NCI-H748 (cell line): ENCODE measurements around the gene DCD.
"Not testable (repeated sequence)": the region's sequence is repeated elsewhere in the genome, so short reads cannot be mapped to it uniquely, and the experiment has no call there.

Source experiments
- DNase-seq: peaks from one replicate; lab custom pipeline; 2025; ENCODE audit not compliant: unreplicated experiment; lab: John Stamatoyannopoulos, UW

Gene DCD

GRCh38 chr12:54654926-54655325 lies 6.8 kb upstream of the DCD start:
- DNase-seq: no peak

- no peak for DNase-seq
Measured at GRCh38 chr12:54653025-54653424, 4.9 kb upstream of the DCD start.

GRCh38 chr12:54650889-54651288 lies 2.7 kb upstream of the DCD start:
- no peak for DNase-seq

GRCh38 chr12:54650409-54650808 lies 2.2 kb upstream of the DCD start:
- DNase-seq: no peak

- no peak for DNase-seq
Measured at GRCh38 chr12:54649825-54650224, 1.7 kb upstream of the DCD start.

GRCh38 chr12:54641554-54641953 lies 6.6 kb downstream of the DCD start:
- no peak for DNase-seq

- no peak for DNase-seq
Measured at GRCh38 chr12:54641089-54641488, 7.1 kb downstream of the DCD start.

- DNase-seq: not testable (repeated sequence)
Measured at GRCh38 chr12:54639112-54639511, 9.1 kb downstream of the DCD start.

GRCh38 chr12:54634795-54635194 lies 13.4 kb downstream of the DCD start, which contains the start of gene LACRT:
TSS of gene LACRT (minus strand) at chr12:54634895. CDS start at chr12:54634841, 54 bp downstream.
- no peak for DNase-seq

- no peak for DNase-seq
Measured at GRCh38 chr12:54631988-54632728, 16.0 kb downstream of the DCD start.

GRCh38 chr12:54631551-54631950 lies 16.6 kb downstream of the DCD start:
- no peak for DNase-seq

- no peak for DNase-seq
Measured at GRCh38 chr12:54629925-54630324, 18.2 kb downstream of the DCD start.

- DNase-seq: no peak
Measured at GRCh38 chr12:54628186-54628846, 19.8 kb downstream of the DCD start.

GRCh38 chr12:54627304-54627703 lies 20.9 kb downstream of the DCD start:
- DNase-seq: no peak

GRCh38 chr12:54625598-54625997 lies 22.6 kb downstream of the DCD start:
- no peak for DNase-seq

GRCh38 chr12:54624315-54625279 lies 23.6 kb downstream of the DCD start:
- DNase-seq: no peak

GRCh38 chr12:54622463-54623183 lies 25.5 kb downstream of the DCD start:
- no peak for DNase-seq

GRCh38 chr12:54616933-54617680 lies 31.1 kb downstream of the DCD start:
- DNase-seq: no peak

GRCh38 chr12:54612225-54612750 lies 35.9 kb downstream of the DCD start:
- DNase-seq: no peak

GRCh38 chr12:54611715-54612149 lies 36.4 kb downstream of the DCD start:
- DNase-seq: no peak
